GM12801 (cell line): ENCODE measurements around the gene DHDDS.

Experiments
- TF ChIP-seq, protein P1 (sequence below): IDR thresholded peaks from one replicate; pipeline ENCODE4 v1.5.1; 2011; ENCODE audit warnings: control low read depth; ENCODE audit not compliant: insufficient read length; ENCODE audit errors: extremely low read depth

Gene DHDDS

DNA sequence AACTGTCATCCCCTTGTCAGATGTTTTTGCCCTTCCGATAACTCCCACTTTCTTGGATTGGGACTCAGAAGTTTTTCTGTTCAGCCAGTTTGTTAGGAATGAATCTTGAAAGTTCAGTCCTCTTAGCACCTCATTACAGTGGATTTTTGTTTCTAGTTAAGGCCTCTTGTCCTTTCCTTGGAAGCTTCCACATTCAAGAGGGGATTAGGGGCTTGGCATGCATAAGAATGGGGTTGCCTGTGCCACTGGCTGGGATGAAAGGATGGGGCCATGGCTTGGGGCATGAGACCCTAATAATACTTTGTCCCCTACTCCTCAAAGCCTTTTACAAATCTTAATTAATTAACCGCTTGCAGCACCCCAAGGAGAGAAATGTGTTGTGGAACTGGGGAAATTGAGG is 2.4 kb upstream of the DHDDS start:
- TF ChIP-seq, protein P1, sequence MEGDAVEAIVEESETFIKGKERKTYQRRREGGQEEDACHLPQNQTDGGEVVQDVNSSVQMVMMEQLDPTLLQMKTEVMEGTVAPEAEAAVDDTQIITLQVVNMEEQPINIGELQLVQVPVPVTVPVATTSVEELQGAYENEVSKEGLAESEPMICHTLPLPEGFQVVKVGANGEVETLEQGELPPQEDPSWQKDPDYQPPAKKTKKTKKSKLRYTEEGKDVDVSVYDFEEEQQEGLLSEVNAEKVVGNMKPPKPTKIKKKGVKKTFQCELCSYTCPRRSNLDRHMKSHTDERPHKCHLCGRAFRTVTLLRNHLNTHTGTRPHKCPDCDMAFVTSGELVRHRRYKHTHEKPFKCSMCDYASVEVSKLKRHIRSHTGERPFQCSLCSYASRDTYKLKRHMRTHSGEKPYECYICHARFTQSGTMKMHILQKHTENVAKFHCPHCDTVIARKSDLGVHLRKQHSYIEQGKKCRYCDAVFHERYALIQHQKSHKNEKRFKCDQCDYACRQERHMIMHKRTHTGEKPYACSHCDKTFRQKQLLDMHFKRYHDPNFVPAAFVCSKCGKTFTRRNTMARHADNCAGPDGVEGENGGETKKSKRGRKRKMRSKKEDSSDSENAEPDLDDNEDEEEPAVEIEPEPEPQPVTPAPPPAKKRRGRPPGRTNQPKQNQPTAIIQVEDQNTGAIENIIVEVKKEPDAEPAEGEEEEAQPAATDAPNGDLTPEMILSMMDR = no peak

DNA sequence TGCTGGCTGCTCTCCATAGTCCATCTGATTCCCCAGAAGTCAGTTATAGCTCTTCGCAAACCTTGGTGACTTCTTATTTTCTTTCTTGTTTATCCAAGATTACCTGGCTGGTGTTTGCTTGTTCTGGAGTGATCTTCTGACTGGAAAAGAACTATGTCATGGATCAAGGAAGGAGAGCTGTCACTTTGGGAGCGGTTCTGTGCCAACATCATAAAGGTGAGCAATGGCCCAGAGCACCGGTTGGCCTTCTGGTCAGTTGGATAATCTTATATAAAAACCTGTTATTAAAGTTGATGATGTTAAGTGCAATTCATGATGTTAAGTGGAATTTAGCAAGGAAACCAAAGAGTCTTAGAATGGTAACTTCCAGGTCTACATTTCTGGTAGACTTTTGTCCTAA is 672 bp downstream of the DHDDS start:
- TF ChIP-seq, protein P1 = no peak

DNA sequence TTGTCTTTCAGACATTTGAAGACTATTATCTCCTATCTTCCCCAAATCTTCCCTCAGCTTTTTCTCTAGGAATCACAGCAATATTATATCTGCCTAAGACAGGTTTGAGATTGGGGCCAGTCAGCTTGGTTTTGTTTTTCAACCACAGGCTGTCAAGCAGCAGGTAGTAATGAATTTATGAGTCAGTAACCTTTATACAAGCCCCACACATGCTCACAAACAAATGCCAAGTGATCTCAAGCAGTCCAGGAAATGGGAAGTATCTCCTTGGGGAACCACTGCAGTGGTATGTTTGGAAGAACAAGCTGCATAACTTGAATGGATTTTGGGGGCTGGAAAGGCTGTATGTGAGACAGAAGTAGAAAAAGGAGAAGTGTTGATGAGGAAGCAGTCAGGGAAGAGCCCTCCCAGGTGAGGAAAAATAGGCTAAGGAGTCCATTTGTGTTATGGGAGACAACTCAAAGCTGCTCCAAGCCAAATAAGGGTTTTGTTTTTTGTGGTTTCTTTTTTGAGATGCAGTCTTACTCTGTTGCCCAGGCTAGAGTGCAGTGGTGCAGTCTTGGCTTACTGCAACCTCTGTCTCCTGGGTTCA is 2.1 kb downstream of the DHDDS start:
- TF ChIP-seq, protein P1 = no peak

DNA sequence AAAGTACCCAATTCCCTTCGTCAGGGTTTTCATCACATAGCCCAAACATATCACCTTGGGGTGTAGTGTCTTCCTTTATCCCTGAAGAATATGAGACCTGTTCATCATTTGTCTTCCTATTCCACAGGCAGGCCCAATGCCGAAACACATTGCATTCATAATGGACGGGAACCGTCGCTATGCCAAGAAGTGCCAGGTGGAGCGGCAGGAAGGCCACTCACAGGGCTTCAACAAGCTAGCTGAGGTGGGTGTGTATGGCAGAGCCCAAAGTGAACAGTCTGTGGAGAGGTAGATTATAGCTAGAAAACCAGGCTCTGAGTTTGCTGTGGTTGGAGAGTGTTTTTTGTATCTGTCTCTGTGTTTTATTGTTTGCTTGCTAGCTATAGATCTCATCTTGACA is 5.9 kb downstream of the DHDDS start:
- TF ChIP-seq, protein P1 = no peak

DNA sequence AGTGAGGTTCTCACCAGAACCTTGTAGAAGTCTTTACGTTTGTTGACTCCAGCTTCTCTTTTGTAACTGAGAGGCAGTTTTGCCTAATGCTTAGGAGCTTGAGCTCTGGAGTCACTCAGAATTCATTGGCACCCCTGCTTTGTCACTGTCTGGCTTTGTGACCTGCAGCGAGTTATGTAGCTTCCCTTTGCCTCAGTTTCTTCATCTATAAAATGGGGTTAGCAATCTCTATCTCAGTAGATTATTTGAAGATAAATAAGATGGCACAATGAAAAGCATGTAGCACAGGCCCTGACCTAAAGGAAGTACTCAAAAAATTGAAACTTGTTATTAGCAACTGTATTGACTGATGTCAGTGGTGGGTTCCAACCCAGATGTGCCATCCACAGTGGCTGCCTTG is 8.1 kb downstream of the DHDDS start:
- TF ChIP-seq, protein P1 = no peak

DNA sequence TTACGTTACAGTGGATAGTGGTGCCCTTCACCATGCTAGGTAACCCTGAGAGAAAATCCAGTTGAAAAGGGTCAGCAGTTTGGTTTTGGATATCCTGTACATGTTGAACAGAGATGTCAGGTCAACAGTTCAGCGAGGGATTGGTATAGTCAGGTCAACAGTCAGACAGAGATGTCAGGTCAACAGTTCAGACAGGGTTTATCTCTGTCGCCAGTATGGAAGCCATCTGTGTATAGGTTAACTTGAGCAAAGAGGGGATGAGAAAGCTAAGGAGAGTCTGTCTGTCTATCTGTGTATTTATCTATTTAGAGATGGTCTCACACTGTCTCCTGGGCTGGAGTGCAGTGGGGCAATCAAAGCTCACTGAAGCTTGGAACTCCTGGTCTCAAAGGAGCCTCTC is 17.7 kb downstream of the DHDDS start:
- TF ChIP-seq, protein P1 = no peak

DNA sequence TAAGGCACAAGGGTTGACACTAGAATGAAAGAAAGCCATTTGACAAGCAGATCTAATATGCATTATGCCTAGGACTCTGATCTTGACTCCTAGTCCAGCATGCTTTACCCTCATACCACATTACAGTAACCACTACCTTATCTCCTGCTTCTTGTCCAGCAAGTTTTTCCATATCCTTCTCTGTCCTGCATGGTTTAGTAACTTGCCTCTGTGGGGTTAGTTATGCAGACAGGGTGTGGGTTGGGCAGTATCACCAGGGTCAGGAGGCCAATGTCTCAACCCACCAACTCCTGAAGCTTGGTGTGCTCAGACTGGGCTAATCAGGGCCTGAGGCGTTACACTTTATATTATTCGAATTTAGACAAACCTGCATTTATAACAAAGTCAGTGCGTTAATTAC is 18.8 kb downstream of the DHDDS start:
- TF ChIP-seq, protein P1 = no peak
